Fibroblast of gingiva (primary cell): Measurements from ENCODE around the gene PAF1.
A peak's percentile ranks its signal among the peaks of the same experiment; 100 is the strongest.
"Not testable (repeated sequence)": the region's sequence is repeated elsewhere in the genome, so short reads cannot be mapped to it uniquely, and the experiment has no call there.

ENCODE experiments used
- DNase-seq: peaks from one replicate; pipeline ENCODE4 v3.0.0-alpha.2; 2011; ENCODE audit warnings: low read depth

The PAF1 gene

DNA sequence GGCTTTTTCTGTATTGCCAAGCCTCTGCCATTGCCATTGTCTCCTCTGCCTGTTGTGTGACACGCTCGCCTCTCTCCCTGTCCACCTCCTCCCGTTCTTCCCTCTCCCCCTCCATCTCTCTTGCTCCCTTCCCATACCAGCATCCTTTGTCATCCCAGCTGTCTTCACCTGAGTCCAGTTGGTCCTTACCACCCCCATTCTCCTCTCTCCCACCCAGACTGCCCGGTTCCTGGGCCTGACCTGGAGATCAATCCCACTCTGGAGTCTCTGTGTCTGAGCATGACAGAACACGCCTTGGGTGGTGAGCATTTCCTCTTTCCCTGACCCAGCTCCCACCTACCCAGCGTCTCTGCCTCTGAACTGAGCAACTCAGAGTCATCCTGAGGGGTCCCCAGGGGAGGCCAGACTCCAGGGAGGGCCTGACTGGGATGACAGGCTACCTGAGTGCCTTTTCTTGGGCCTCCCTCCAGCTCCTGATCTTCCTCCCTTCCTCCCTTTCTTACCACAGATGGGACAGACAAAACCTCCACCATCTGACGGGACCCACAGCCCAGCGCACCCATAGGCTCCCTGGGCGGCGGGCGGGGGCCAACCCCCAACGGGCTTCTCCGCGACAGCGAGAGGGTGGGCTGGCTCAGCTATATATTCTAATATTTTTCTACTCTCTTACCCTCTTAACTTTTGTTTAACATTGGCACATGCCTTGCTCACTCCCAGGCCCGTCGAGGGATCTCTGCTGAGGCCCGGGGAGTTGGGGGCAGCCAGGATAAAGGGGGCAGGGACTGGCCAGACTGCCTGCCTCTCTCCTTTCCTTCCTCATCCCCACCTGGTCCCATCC, 7.7 kb downstream of the PAF1 start:
- no peak for DNase-seq

DNA sequence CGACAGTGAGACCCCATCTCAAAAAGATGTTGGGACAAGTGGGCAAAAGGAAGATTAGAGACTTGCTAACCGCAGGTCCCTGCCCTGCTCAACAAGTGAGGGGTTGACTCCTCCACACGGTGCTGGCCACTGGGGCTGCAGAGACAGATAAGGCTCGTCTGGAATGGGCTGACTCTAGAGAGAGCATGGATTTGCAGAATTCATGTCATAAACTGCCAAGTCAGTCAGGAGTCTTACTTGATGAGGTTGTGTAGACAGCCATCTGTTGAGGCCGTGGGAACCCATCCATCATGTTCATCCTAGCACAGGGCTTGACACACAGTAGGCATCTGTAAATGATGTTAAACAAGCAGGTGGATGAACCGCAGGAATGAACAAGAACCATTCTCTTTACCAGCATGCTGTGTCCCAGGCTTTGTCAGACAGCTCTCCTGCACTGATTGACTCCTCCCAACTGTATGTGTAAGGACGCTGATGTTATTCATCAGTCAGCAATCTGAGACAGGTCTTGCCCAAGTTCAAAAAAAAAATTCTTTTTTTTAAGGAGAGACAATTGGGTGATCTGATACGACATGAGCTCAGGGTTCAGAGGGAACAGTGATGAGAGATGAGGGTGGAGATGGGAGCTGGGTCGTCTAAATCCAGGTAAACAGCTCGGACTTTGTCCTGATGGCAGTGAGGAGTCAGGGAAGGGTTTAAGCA, 8.8 kb downstream of the PAF1 start:
- DNase-seq, result peak; percentile 11

DNA sequence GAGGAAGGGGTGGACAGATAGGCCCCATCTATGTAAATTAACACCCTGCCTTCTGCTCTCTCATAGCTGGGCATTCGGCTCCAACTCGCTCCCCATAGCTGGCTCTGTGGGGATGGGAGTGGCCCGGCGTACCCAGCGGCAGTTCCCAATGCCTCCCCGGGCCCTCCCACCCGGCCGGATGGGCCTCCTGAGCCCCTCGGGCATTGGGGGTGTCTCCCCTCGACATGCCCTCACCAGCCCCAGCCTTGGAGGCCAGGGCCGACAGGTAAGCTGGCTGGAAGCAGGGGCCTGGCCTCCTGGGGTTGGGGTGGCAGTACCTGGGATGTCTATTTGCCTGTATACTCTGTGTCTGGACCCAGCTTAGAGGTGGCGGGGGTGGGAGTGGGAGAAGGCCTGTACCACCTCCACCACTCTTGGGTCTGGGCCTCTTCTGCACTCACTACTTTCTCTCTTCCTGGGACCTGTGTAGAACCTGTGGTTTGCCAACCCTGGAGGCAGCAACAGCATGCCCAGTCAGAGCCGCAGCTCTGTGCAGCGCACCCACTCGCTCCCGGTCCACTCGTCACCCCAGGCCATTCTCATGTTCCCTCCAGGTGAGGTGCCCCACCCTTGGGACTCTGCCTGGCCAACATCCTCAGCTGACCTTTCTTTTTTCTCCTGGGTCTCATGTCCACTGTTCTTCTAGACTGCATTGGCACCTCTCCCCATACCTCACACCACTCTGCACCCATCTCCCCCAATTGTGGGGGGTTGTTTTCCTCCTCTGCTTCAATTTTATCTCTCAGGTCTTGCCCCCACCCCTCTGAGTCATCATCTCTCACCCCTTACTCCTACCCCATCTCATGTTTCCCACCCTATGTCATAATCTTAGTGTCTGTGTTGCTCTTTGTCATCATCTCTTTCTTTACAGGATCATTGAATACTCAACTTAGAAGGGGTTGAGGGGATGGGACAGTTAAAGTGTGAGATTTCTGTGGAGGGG, 10.1 kb downstream of the PAF1 start:
- DNase-seq, result no peak

DNA sequence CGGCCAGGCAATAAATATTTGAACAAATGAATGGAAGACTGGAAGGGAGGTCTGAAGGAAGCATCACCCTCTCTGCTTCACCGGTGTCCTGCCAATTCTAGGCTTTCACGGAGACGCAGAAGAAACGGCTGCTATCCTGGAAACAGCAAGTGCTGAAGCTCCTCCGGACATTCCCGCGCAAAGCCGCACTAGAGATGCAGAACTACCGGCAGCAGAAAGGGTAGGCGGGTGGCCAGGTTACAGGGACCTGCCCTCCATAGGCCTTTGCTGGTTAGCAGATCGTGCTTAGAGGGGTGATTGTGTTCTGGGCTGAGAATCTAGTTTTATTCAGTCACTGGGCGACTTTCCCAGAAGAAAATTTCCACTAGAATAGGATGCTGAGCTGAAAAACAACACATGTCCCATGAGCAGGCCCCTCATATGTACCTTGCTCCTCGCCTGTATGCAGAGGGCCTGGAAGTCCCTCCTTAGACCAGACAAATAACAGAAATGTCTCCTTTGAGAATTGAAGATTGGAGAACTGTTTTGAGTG, 11.0 kb downstream of the PAF1 start:
- DNase-seq, result no peak

DNA sequence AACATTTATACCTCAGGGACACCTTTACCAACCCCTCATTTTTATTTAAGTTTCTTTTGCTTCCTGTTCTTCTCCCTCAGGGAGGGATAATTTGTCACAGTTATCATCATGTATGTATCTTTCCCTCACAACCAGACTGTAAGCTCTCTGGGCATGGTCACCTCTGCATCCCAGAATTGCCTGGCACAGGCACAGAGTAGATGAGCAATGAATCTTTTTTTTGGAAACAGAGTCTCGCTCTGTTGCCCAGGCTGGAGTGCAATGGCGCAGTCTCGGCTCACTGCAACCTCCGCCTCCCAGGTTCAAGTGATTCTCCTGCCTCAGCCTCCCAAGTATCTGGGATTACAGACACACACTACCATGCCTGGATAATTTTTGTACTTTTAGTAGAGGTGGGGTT, 11.5 kb downstream of the PAF1 start:
- not testable (repeated sequence) for DNase-seq

DNA sequence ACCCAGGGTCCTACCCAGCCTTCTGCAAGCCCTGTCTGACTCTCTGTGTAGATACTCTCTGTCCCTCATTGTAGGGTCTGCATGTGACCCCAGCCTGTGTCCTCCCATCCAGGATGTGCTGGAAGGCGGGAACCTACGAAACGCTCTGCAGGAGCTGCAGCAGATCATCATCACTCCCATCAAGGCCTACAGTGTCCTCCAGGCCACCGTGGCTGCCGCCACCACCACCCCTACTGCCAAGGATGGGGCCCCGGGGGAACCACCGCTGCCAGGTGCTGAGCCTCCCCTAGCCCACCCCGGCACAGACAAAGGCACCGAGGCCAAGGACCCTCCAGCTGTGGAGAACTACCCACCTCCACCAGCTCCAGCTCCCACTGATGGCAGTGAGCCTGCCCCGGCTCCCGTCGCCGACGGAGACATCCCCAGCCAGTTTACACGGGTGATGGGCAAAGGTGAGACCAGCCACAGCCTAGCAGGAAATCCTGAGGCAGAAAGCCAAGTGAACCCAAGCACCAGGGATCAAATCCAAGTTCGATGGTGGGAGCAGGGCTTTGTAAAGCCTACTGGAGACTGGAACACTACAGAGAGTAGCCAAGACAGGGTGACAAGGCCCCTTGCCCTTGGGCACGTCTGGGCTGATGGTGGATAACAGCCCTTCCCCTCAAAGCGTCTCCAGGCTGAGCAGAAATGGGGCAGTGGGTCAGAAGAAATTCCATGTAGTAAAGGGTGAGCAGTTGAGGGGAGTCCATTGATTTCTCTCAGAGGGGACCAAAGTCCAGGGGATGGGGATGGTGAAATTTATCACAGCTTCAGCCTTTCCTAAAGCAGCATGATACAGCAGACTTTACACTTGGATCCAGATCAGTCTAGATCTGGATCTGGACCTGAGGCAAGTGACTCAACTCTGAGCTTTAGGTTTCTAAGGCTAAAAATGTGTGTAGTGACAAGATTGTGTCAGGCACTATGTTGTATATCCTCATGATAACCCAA, 13.2 kb downstream of the PAF1 start:
- DNase-seq, result no peak

DNA sequence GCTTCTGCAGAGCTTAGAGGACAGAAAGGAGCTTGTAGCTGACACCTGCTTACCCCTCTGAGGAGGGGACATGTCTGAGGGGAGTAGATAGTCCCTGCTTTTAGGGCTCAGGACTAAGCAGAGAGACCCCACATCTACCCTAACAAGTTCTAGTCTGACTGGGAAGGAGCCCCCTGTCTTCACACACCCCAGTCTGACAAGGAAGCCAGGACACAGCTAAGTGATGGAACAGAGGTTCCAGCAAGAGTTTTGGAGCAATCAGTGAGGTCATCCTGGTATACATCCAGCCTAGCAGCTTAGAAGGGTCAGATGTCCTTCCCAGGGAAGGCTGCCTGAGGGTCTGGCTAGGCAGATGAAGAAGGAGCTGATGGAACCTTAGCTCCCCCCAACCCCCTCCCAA, 15.0 kb downstream of the PAF1 start:
- DNase-seq, result no peak

DNA sequence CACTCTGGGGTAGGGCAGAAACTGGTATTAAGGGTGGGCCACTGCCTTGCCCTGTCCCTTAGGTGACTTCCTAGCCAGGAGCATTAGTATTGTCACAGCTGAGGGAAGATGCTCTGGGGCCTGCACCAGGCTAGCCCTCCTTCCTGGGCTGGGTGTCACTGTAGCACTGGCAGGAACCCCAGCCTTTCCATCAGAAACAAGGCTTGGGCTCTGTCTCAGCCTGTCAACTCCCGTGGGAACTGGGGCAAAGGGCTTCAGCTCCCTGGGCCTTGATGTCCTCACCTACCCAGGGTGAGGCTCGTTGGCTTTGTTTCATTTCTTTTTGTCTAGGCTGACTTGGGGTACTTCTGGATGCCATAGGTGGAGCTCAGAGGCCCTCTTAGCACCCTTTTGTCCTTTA, 18.0 kb downstream of the PAF1 start:
- DNase-seq, result peak; percentile 17

DNA sequence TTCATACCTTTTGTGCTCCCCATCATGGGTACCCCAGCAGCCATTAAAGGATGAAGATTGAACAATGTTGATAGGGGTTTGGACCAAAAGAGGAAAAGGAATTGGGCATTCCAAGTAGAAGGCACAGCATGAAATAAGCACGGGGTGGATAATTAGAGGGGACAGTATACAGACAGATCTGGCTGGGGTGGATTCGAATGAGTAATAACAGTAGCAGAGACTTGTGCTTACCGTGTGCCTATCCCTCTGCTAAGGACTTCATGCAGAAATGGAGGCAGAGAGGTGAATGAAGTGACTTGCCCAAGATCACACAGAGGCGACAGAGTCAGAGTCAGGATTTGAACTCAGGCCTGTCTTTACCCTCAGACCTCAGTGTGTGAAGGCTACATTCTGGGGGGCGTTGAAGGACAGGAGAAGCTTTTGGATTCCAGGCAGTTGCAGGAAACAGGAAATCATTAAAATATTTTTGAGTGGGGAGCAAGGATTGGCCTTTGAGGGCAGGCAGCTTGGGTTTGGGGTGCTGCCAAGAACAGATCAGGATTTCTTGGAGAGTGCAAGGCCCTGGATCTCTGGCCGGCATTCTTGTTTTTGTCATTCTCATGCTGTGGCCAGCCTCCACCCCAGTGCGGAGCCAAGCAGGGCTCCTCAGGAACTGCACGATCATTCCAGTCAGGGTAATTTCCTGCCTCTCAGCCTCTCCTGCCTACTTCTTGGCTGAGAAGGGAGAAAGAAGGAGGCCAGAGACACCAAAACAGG, 18.7 kb downstream of the PAF1 start:
- DNase-seq, result peak; percentile 97

DNA sequence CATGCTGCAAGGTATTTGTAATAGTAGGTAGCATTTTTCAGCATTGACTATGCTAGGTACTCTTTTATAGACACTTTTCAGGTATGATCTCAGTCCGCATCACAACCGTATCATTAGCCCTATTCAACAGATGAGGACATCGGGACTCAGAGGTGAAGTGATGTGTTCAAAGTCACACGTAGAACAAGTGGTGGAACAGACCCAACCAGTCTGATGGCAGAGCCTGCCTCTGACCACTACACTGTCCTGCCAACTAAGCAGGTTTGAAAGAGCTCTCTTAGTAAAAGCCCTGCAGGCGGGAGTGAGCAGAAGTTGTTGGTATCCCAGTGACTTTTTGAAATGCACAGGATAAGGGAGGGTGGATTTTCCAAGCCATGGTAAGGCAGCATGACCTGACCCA, 20.2 kb downstream of the PAF1 start:
- no peak for DNase-seq

DNA sequence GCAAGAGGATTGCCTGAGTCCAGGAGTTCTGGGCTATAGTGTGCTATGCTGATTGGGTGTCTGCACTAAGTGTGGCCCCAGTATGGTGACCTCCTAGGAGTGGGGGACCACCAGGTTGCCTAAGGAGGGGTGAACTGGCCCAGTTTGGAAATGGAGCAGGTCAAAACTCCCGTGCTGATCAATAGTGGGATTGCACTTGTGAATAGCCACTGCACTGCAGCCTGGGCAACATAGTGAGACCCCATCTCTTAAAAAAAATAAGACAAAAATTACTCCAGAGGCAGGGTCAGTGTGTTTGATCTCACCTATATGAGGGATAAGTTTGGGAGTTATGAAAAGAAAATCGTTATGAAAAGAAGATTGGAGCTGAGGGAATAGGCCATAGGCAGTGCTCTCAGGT, 21.7 kb downstream of the PAF1 start:
- no peak for DNase-seq

DNA sequence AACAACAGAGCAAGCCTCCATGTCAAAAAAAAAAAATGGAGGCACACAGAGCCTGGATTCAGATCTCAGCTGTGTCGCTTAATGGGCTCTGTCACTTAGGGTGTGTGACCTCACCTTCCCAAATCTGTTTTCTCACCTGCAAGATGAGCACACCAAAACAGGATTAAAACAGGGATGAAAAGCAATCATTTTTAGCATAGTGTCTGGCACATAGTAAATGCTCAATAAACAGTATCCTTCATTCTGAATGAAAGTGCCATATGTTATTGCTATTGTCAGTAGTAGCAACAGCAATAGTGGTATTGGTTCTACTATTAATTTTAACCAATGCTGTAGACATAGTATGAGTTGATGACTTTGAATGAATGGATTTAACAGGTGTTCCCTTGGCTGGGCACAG, 25.4 kb downstream of the PAF1 start:
- no peak for DNase-seq

DNA sequence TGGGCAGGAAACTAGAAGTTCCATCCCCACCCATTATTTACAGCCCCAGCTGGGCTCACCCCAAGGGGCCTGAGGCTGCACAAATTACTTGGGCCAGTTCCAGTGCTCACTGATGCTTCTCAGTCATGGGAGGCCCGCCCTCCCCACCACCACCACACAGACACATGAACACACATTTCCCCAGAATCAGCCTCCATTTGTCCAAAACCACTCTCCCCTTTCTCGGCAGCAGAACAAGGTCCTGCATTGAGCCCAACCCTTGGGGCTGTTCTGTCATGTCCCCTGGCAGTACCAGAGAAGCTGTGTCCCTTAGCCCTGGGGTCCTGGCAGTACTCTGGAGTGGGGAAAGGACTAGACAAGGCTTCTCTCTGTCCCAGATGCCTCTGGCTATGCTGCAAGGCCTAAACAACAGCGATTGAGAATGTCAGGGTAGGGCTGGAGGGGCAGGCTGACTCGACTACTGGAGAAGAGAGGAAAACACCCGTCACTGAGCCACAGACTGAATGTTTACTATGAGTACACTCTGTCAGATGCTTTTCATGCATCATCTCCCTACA, 26.9 kb downstream of the PAF1 start:
- DNase-seq, result peak; percentile 62

DNA sequence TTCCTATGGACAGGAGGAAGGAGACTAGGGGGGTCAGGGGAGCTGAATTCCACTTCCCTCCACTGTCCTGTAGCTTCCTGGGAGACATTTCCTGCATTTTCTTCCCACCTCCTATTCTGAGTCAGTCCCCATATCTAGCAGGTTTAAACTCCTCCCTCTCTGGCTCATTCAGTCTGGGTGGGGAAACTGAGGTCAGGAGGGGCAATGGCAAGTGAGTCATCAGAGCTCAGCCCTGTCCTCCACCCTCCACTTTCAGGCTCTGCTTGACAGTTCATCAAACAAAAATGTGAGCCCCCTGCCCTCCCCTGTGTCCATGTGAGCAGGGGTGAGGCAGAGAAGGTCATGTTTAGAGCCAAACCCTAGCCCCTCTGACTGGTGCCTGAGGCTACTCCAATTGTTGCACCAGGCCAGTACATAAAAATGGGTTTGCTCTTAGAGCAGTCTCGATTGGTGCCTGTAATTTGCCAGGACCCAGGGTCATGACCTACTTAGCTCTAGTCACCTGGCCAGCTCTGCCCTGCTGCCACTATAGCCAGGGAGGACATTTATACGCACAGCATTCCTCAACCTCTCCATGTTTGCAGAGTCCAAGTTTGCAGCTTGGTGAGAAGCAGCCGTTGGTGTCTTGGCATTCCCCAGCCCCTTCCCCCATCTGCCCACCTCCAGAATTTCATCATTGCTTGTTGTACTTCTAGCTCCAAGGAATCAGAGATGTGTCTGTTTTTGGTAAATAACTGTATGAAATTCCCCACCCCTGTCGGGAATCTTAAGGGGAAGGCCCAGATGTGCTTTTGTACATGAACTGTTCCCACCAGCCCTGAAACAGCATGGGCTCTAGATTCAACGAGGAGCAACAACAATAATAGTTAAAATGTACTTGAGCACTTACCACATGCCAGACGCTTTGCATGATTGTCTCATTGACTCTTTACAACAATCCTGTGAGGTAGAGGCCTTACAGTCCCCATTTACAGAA, 27.9 kb downstream of the PAF1 start:
- DNase-seq, result peak; percentile 19

DNA sequence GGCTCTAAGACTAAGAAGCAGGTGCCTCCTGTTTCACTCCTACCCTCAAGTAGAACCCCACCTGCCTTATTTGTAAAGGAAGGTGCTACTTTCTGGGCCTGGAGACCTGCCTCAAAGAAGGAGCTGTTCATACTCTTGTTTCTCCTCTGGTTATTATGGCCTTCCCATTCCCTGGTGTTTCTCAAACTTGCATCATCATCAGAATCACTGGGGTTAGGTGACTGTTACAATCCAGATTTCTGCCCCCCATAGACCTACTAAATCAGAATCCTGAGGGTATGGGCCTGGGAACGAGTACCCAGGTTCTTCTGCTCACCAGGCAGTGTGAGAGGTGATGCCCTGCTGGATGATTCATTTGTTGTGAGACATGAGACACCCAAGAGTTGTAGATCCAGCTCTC, 30.3 kb downstream of the PAF1 start:
- DNase-seq, result no peak

DNA sequence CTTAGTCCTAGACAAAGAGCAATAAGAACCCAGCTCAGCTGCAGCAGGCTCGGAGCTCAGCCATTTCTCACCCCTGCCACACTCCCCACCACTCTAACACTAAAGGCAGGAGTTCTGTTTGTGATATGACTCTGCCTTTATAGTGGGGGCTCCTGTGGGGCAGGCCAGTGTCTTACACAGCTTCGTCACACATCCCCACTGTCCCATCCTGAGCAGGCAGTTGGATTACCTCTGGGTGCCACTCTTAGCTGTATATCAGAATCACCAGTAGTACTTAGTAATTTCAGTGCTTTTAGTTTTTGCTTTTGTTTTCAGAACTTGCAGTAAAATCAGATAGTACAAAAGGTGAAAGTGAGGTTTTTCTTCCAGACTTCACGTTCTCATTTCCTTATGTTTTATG, 31.9 kb downstream of the PAF1 start:
- no peak for DNase-seq

DNA sequence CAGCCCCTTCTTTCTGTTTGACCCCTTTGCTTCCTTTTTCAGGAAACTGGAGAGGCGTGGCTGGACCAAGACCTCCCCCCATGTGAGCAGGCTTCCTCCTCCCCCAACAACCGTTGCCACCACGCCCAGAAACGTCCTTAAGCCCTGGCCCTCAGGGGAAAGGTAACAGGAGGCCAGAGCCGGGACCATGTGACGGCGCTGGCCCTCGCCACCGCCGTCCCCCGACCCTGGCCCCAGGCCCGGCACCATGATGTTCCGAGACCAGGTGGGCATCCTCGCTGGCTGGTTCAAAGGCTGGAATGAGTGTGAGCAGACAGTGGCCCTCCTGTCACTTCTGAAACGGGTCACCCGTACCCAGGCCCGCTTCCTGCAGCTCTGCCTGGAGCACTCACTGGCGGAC, 34.3 kb downstream of the PAF1 start:
- DNase-seq, result no peak

DNA sequence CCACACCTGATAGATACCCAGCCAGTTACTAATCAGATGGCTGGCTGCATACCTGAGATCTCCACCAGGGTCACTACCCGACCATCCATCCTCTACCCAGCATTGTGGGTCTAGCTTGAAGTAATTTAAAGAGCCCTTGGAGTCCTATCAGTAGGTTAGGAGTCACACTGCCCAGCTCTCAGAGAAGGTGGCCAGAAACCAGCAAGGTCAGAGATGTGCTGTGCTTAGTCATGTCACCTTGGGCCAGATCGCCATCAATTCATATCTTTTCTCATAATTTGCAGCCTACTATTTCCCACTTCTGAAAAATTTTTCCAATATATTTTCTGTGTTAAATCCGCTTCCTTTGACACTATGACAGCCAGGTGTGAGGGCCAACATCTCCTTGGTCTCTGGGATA, 34.8 kb downstream of the PAF1 start:
- DNase-seq, result no peak

DNA sequence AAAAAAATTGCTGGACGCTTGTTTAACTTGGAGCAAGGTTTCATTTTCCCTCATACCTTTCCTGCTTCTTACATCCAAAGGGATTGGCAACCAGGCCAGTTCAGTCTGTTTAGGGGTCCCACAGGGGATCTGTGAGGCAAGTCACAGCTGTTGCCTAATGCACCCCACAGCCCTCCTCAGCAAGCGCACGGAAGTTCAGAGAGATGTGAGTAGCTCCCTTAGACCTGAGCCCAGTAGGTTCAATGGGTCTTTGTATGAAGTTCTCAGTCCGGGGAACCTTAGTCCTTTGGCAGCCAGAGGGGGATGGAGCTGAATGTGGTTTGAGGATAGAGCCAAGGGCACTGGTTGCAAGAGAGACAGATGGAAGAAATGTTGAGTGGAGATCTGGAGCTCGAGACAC, 35.7 kb downstream of the PAF1 start:
- DNase-seq, result no peak
